ENCODE measurements around the gene FBXO38.

FBXO38 gene

DNA sequence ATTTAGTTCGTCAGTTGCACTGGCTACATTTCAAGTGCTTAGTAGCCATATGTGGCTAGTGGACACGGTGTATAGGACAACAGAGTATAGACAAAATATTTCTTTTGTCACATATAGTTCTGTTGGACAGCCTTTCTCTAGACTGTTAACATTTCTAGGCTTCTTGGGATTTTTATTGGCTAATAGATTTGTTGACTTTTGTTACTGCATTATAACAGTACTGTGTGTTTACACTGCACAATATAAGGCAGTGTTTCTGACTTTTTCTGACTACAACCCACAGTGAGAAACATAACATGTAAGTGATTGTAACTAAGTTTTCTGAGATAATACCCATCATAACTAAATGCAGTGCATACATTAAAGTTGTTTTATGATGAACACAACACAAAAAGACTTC lies 11.3 kb downstream of the FBXO38 start:
- no peak for DNase-seq (ENCODE audit: low read depth)
- H3K4me3 ChIP-seq (ENCODE audit: low read depth, low read length), result no peak overlapping the region
- TF ChIP-seq CTCF (IDR thresholded peaks at IDR 0.05; ENCODE audit: low read depth, low read length), result no peak
- no peak for TF ChIP-seq MYC (IDR thresholded peaks at IDR 0.05; ENCODE audit: low read depth, low read length)
- TF ChIP-seq MAX (IDR thresholded peaks at IDR 0.05; ENCODE audit: low read depth, low read length), result no peak
- TF ChIP-seq POLR2A (IDR thresholded peaks at IDR 0.05; ENCODE audit: extremely low read depth, insufficient read length), result no peak

DNA sequence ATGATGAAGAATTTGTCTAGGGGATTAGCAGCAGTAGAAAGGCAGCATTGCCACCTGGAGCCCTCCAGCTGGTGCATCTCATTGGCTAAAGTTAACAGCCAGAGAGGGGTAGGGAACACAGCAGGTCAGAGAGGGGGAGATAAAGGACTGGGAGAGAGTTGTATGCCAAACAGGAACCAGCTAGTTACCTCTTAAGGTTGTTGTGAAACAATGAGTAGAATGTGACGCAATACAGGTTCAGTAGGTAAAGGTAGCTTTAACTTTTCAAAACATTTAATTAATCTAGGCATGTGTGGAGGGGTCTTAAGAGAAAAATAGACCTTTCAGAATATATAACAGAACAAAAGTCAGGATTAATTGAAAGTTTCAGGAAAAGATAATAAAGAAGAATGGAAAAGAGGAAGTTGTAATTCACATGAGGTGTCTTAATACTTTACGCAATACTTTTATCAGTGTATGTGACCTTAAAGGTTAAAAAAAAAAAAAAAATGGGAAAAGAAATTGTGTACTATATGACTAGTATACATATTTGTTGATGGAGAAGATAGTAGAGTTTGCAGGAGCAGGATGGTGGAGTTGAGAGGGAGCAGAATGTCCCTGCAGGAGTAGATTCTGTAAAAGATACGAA lies 14.3 kb downstream of the FBXO38 start:
- no peak for TF ChIP-seq MAX (IDR thresholded peaks at IDR 0.05; ENCODE audit: low read depth, low read length)
- TF ChIP-seq POLR2A (IDR thresholded peaks at IDR 0.05; ENCODE audit: extremely low read depth, insufficient read length), result no peak
- TF ChIP-seq MYC (IDR thresholded peaks at IDR 0.05; ENCODE audit: low read depth, low read length), result no peak
- no peak for TF ChIP-seq CTCF (IDR thresholded peaks at IDR 0.05; ENCODE audit: low read depth, low read length)
- DNase-seq (ENCODE audit: low read depth), result peak; percentile 69
- no peak overlapping the region for H3K4me3 ChIP-seq (ENCODE audit: low read depth, low read length)

- no peak for TF ChIP-seq POLR2A (IDR thresholded peaks at IDR 0.05; ENCODE audit: extremely low read depth, insufficient read length)
- no peak for TF ChIP-seq MAX (IDR thresholded peaks at IDR 0.05; ENCODE audit: low read depth, low read length)
- no peak for TF ChIP-seq MYC (IDR thresholded peaks at IDR 0.05; ENCODE audit: low read depth, low read length)
- no peak for TF ChIP-seq CTCF (IDR thresholded peaks at IDR 0.05; ENCODE audit: low read depth, low read length)
- no peak for DNase-seq (ENCODE audit: low read depth)
- no peak overlapping the region for H3K4me3 ChIP-seq (ENCODE audit: low read depth, low read length)
Measured at GRCh38 chr5:148398698-148399121, 15.0 kb downstream of the FBXO38 start.

GRCh38 chr5:148401604-148402003 lies 17.8 kb downstream of the FBXO38 start:
- no peak overlapping the region for H3K4me3 ChIP-seq (ENCODE audit: low read depth, low read length)
- TF ChIP-seq CTCF (IDR thresholded peaks at IDR 0.05; ENCODE audit: low read depth, low read length) (no peak), MYC (IDR thresholded peaks at IDR 0.05; ENCODE audit: low read depth, low read length) (no peak), POLR2A (IDR thresholded peaks at IDR 0.05; ENCODE audit: extremely low read depth, insufficient read length) (no peak), MAX (IDR thresholded peaks at IDR 0.05; ENCODE audit: low read depth, low read length) (no peak)
- DNase-seq (ENCODE audit: low read depth), result no peak

GRCh38 chr5:148403344-148403743 lies 19.6 kb downstream of the FBXO38 start:
- peak; percentile 68 for DNase-seq (ENCODE audit: low read depth)
- TF ChIP-seq MYC (IDR thresholded peaks at IDR 0.05; ENCODE audit: low read depth, low read length) (no peak), MAX (IDR thresholded peaks at IDR 0.05; ENCODE audit: low read depth, low read length) (no peak), POLR2A (IDR thresholded peaks at IDR 0.05; ENCODE audit: extremely low read depth, insufficient read length) (no peak), CTCF (IDR thresholded peaks at IDR 0.05; ENCODE audit: low read depth, low read length) (no peak)
- H3K4me3 ChIP-seq (ENCODE audit: low read depth, low read length), result no peak overlapping the region
